Hepatic stellate cell (primary cell): ENCODE measurements around the gene SETMAR.

Experiments
- DNase-seq: peaks from one replicate; pipeline ENCODE4 v3.0.0; 2011; ENCODE audit warnings: low spot score

Gene SETMAR

DNA sequence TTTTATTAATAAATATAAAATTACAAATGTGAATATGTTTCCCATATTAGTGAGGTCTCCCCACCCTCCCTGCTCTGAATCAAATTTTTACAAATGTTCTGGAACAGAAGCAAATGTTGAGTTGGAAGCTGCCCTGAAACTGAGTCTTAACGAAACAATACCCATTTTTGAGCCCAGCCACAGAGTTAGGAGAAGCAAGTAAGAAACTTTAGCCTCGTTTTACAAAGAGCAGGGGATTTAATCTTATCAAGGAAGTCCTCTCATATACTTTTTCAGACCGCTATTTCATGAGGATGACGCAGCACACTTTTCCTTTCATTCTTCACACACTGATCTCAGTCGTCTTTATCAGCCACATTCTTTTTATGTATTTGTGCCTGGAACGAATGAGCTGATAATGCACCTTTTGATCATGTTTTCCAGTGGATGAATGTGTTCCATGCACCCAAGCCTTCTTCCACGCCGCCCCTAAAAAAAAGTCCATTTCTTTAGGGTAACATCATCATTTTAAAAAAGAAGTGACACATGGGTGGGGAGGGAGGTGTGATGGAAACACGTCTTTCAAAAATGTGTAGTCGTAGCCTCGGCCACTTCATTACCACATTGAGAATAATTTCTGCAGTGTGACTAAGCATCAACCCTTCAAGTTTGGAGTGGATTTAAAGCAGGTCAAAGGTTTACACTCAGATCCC lies 48.1 kb downstream of the SETMAR start:
- DNase-seq: no peak

DNA sequence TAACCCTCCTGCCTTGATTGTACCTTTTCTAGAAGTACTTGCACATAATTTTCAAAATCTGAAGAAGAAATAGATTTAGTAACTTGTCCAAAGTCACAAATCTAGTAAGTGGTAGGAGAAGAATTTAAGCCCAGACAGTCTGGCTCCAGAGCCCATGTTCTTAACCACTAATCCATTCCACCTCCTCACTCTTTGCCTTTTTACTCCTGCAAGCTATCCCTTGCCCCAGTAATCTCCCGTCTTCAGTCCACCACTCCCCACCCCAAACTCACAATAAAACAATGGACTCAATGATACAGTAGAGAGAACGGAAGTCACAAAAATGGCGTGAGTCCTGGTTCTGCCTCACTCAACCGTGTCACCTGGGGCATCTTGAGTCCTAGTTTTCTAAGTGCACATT lies 48.7 kb downstream of the SETMAR start:
- no peak for DNase-seq

DNA sequence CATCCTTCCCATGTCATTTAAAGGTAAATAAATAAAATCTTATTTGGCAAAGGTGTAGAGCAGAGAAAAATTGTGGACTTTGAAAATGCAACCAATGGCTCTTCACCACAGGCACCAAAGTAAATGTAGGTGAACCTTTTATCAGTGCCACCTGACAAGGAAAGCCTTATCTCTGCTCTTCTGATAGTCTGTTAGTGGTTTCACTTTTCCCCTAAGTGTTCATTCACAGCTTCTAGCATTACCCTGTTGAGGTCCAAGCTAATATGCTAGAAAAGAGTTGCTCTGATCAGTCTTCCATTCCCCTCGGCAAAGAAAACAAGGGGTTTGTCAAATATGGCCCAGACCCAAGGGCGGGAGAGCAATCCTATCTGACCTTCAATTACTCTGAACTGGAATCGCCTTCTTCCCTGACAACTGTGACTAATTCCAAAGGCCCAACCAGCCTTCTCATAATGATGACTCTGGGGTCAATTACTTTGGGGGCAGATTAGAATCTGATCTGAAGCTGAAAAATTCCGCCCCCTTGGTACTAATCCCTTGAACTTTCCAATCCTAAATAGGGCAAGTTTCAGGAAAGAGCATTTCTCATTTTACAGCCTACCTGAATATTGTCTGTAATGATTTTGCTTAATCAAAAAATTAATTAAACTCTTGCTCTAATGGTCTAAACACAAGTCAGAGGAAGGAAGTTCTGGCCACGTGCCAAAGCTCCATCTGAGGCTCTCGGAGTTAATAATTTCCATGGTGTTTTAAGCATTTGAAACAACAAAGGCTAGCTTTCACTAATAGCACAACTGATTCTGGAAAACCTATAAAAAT lies 52.4 kb downstream of the SETMAR start:
- no peak for DNase-seq

- no peak for DNase-seq
These were observed 53.0 kb downstream of the SETMAR start for GRCh38 chr3:4356220-4356540.

DNA sequence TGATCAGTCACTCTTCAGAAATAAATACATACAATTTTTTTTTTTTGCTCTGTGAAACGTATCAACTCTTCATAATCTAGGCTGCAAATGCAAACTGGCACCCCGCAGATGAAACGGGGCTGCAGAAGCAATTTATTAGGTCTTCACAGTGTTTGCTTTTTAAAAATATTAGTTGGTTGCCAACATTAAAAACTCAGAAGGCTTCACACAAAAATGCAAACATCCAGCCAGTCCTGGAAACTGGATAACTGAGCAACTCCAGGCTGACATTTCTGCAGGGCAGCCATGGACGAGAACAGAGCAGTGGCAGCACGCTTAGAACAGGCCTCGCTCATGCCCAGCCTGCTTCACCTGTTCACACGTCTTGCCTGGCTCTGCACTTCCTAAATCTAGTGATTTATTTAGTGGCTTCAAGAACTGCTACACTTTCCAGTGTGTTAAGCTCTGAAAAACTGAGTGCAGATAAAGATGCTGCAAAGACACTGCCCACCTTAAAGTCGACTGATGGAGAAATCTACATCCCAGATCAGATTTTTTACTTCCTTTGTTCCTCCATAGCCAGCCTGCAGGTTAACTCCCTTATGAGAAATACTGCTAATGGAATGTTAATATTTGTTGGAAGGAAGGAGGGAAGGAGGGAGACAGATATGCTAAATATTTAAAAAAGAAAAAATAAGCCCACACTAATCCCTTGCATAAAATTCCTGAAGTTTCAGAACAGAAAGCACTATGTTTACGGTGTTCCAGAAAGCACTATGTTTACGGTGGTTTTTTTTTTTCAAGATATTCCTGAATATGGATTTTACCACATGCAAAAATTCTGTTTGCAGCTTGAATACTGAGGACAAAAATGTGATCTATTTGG lies 53.6 kb downstream of the SETMAR start:
- no peak for DNase-seq

GRCh38 chr3:4358273-4358672 lies 55.1 kb downstream of the SETMAR start:
- DNase-seq: peak; percentile 24

GRCh38 chr3:4359805-4360502 lies 56.8 kb downstream of the SETMAR start:
- no peak for DNase-seq

DNA sequence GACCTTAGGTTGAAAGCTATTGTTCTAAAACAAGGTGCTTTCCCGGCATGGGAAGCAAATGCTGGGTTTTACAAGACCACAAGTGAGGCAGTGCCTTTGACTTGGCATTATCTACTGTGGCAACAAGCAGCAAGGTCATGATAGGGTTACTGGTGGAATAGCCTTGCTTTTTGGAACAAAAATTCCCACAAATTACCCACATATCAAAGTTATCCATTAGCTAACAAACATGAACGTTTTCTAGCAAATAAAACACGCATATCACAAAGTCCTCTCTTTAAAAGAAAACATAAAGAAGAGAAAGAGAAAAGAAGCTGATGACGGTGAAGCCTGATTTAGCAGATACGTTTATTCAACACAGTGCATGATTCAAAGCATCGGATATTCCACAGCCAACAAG lies 57.6 kb downstream of the SETMAR start:
- no peak for DNase-seq

DNA sequence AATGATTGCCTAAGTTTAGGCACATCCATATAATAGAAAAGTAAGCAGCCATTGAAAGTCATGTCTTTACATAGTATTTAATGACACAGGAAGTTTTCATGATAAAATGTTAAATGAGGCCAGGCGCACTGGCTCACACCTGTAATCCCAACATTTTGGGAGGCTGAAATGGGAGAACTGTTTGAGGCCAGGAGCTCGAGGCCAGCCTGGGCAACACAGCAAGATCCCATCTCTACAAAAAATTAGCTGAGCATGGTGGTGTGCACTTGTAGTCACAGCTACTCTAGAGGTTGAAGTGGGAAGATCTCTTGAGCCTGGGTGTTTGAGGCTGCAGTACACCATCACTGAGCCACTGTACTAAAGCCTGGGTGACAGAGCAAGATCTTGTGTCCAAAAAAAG lies 59.4 kb downstream of the SETMAR start:
- DNase-seq: no peak
